CD14-positive monocyte (primary cell): ENCODE data around the gene BPI. TPM values are rescaled to one million over a fixed set of nuclear protein-coding genes. Genes with fewer than 3 reads are reported as not detected.

ENCODE experiments used
- DNase-seq, 3 donors: peaks; one replicate each; pipeline ENCODE4 v3.0.0-alpha.2; 2011 to 2022
- H2AFZ ChIP-seq: 2 replicates; pipeline ENCODE4 v1.6.0; 2012; ENCODE audit warnings: mild to moderate bottlenecking, low read depth, low read length, inconsistent platforms; ENCODE audit not compliant: insufficient read depth, poor library complexity, severe bottlenecking
- H3K27ac ChIP-seq, 2 donors: 1 replicate in 1 of 2; 2 replicates in 1 of 2; pipeline ENCODE4 v1.5.1; 2012 to 2013; ENCODE audit warnings: low read length in 2 of 2, control low read depth in 1 of 2, inconsistent platforms in 1 of 2, low read depth in 1 of 2, mild to moderate bottlenecking in 1 of 2
- H3K27me3 ChIP-seq, 2 donors: one replicate each; pipeline versions ENCODE4 v1.6.0 to v1.6.1; 2011 to 2013; ENCODE audit warnings: low read length in 2 of 2; ENCODE audit not compliant: control insufficient read depth in 2 of 2, insufficient read depth in 2 of 2
- H3K36me3 ChIP-seq, 2 donors: replicated peaks in 1 of 2; 1 replicate in 1 of 2; 2 replicates in 1 of 2; pipeline versions ENCODE4 v1.5.1 to v1.6.1; 2012 to 2013; ENCODE audit warnings: low read length in 2 of 2, control low read depth in 1 of 2, inconsistent platforms in 1 of 2, mild to moderate bottlenecking in 1 of 2; ENCODE audit not compliant: insufficient read depth in 2 of 2, control insufficient read depth in 1 of 2
- H3K4me1 ChIP-seq, 2 donors: 1 replicate in 1 of 2; 2 replicates in 1 of 2; pipeline versions ENCODE4 v1.5.1 to v1.6.1; 2012 to 2013; ENCODE audit warnings: low read length in 2 of 2, control low read depth in 1 of 2, inconsistent platforms in 1 of 2, mild to moderate bottlenecking in 1 of 2, moderate library complexity in 1 of 2; ENCODE audit not compliant: insufficient read depth in 2 of 2, control insufficient read depth in 1 of 2
- H3K4me2 ChIP-seq: replicated peaks from 2 replicates; pipeline ENCODE3; 2012; ENCODE audit warnings: low read length, moderate library complexity, mild to moderate bottlenecking; ENCODE audit not compliant: poor library complexity, severe bottlenecking; ENCODE audit errors: extremely low read depth
- H3K4me3 ChIP-seq, 3 experiments: fragments of 200-600 bp in 1 of 3; sonication (generic) in 1 of 3; replicated peaks in 1 of 3; 1 replicate in 2 of 3; 2 replicates in 1 of 3; pipeline ENCODE4 v1.5.1; 2011 to 2013; ENCODE audit warnings: low read length in 3 of 3, mild to moderate bottlenecking in 3 of 3, control low read depth in 2 of 3, low read depth in 2 of 3, inconsistent platforms in 1 of 3, moderate library complexity in 1 of 3
- H3K79me2 ChIP-seq: 2 replicates; pipeline ENCODE4 v1.6.0; 2012; ENCODE audit warnings: mild to moderate bottlenecking, control low read depth, inconsistent platforms, low read length, moderate library complexity; ENCODE audit not compliant: insufficient read depth
- H3K9ac ChIP-seq: 2 replicates; pipeline ENCODE4 v1.6.0; 2017; ENCODE audit warnings: low read length, mild to moderate bottlenecking; ENCODE audit not compliant: insufficient read depth, poor library complexity, severe bottlenecking
- H3K9me3 ChIP-seq, 2 donors: replicated peaks in 1 of 2; 1 replicate in 1 of 2; 2 replicates in 1 of 2; pipeline versions ENCODE4 v1.5.1 to v1.6.1; 2012 to 2013; ENCODE audit warnings: low read length in 2 of 2, control low read depth in 1 of 2; ENCODE audit not compliant: control insufficient read depth in 1 of 2, insufficient read depth in 1 of 2
- H4K20me1 ChIP-seq: 2 replicates; pipeline ENCODE4 v1.6.0; 2012; ENCODE audit warnings: mild to moderate bottlenecking, low read length, control low read depth, moderate library complexity; ENCODE audit not compliant: insufficient read depth
- H3K27ac Mint-ChIP-seq, 7 donors: one replicate each; pipeline ENCODE4 v1.8.0; 2020; ENCODE audit warnings: mild to moderate bottlenecking in 7 of 7, mixed read lengths in 7 of 7, moderate library complexity in 6 of 7, inconsistent platforms in 2 of 7
- H3K27me3 Mint-ChIP-seq, 3 donors: one replicate each; pipeline ENCODE4 v1.8.0; 2021 to 2022; ENCODE audit warnings: low read depth in 3 of 3, mild to moderate bottlenecking in 3 of 3, mixed read lengths in 3 of 3, moderate library complexity in 3 of 3, inconsistent platforms in 1 of 3
- H3K36me3 Mint-ChIP-seq, 2 donors: one replicate each; pipeline ENCODE4 v1.8.0; 2020; ENCODE audit warnings: mixed read lengths in 2 of 2, inconsistent platforms in 1 of 2, mild to moderate bottlenecking in 1 of 2
- H3K4me1 Mint-ChIP-seq: one replicate; pipeline ENCODE4 v1.8.0; 2020; ENCODE audit warnings: mild to moderate bottlenecking, mixed read lengths
- H3K4me3 Mint-ChIP-seq, 2 donors: one replicate each; pipeline ENCODE4 v1.8.0; 2020; ENCODE audit warnings: mild to moderate bottlenecking in 2 of 2, mixed read lengths in 2 of 2, moderate library complexity in 1 of 2
- H3K9me3 Mint-ChIP-seq, 7 donors: one replicate each; pipeline ENCODE4 v1.8.0; 2020 to 2022; ENCODE audit warnings: mixed read lengths in 7 of 7, mild to moderate bottlenecking in 6 of 7, moderate library complexity in 6 of 7, inconsistent platforms in 2 of 7
- CTCF ChIP-seq: fragments of 200-600 bp; IDR thresholded peaks from one replicate; pipeline ENCODE4 v1.8.0; 2022; ENCODE audit warnings: antibody characterized with exemption, mild to moderate bottlenecking
- WGBS: methylation state at CpG from one replicate; pipeline ENCODE4 v1.1.5; 2013; ENCODE audit warnings: missing lambda C conversion rate; ENCODE audit not compliant: insufficient coverage; 5-methylcytosine and 5-hydroxymethylcytosine counted together
- intact Hi-C, 2 donors: fragments of 100-400 bp; cut with micrococcal nuclease; formaldehyde crosslinking; loops; one replicate each; pipeline versions ENCODE4 v1.15.0 to v1.15.1; 2023
- polyA plus RNA-seq, 3 donors: library from polyadenylated mRNA; depleted of rRNA in 1 of 3; unstranded in 2 of 3; stranded (reverse) in 1 of 3; fragments of 300-500 nt in 2 of 3; fragments of >200 nt in 1 of 3; fragmentation: Illumina TruSeq in 2 of 3; gene quantifications; 1 replicate in 2 of 3; 2 replicates in 1 of 3; pipeline ENCODE4 v1.2.3, GENCODE V29; 2012 to 2021

The BPI gene
- polyA plus RNA-seq, 3 donors = 8.2 to 9.0 (median 8.7) TPM

- 95% methylated on average over 3 of the region's 3 CpGs for WGBS
- peaks cover 0 to 3% (median 0%) of the 10 kb centered on the region in 7 donors for H3K9me3 Mint-ChIP-seq
- intact Hi-C loops = no loop called here
- no peaks in the 10 kb centered on the region for H3K79me2 ChIP-seq
- H3K9me3 ChIP-seq = no peaks in the 10 kb centered on the region
- TF ChIP-seq CTCF = no peak
- H3K36me3 ChIP-seq = peaks cover 11 to 14% of the 10 kb centered on the region in 2 donors
- H4K20me1 ChIP-seq = no peaks in the 10 kb centered on the region
- no peak overlapping the region for H3K4me2 ChIP-seq
- H3K4me1 ChIP-seq = no peaks in the 10 kb centered on the region
- H3K4me3 Mint-ChIP-seq = peak overlapping the region in 1 of 2 donors; percentile 5
- H3K36me3 Mint-ChIP-seq = peaks cover 33 to 47% of the 10 kb centered on the region in 2 donors
- no peak overlapping the region for H2AFZ ChIP-seq
- H3K4me3 ChIP-seq = no peak overlapping the region
- no peak overlapping the region for H3K27ac ChIP-seq
- H3K27me3 Mint-ChIP-seq = peaks cover 9 to 34% (median 18%) of the 10 kb centered on the region in 3 donors
- H3K27ac Mint-ChIP-seq = peak overlapping the region in 1 of 7 donors; percentile 17
- H3K4me1 Mint-ChIP-seq = peaks cover 10% of the 10 kb centered on the region
- H3K9ac ChIP-seq = no peak overlapping the region
- DNase-seq = no peak
- H3K27me3 ChIP-seq = peaks cover 0 to 3% of the 10 kb centered on the region in 2 donors
Observed at GRCh38 chr20:38317422-38317821, 13.5 kb downstream of the BPI start.

GRCh38 chr20:38320221-38320620 is 16.3 kb downstream of the BPI start:
- H3K27ac ChIP-seq = no peak overlapping the region
- Mint-ChIP-seq H3K4me1 (peaks cover 10% of the 10 kb centered on the region), H3K27me3 (peaks cover 13 to 35% (median 20%) of the 10 kb centered on the region in 3 donors), H3K9me3 (peaks cover 0 to 3% (median 1%) of the 10 kb centered on the region in 7 donors), H3K27ac (no peak overlapping the region), H3K4me3 (peak overlapping the region in 1 of 2 donors; percentile 17), H3K36me3 (peaks cover 55 to 62% of the 10 kb centered on the region in 2 donors)
- no peaks in the 10 kb centered on the region for H3K4me1 ChIP-seq
- H3K36me3 ChIP-seq = peaks cover 21 to 35% of the 10 kb centered on the region in 2 donors
- intact Hi-C loops = loop anchor here in 1 of 2 donors (5.0 kb wide), 2 partner anchors 88 to 258 kb away; no protein-coding TSS in a partner anchor
- no peaks in the 10 kb centered on the region for H3K79me2 ChIP-seq
- H3K27me3 ChIP-seq = peaks cover 0 to 3% of the 10 kb centered on the region in 2 donors
- no peak for TF ChIP-seq CTCF
- H3K9ac ChIP-seq = no peak overlapping the region
- H3K4me2 ChIP-seq = no peak overlapping the region
- DNase-seq = no peak
- H4K20me1 ChIP-seq = no peaks in the 10 kb centered on the region
- H3K4me3 ChIP-seq = no peak overlapping the region
- H3K9me3 ChIP-seq = no peaks in the 10 kb centered on the region
- WGBS = 72% methylated on average over 4 of the region's 6 CpGs
- no peak overlapping the region for H2AFZ ChIP-seq
